GM21390 (cell line): ENCODE data around the gene RANBP1.

Experiments
- ATAC-seq: cut with Tn5 transposase; IDR thresholded peaks from one replicate; pipeline ENCODE4 v1.9.1; 2021; ENCODE audit not compliant: unreplicated experiment

The RANBP1 gene

DNA sequence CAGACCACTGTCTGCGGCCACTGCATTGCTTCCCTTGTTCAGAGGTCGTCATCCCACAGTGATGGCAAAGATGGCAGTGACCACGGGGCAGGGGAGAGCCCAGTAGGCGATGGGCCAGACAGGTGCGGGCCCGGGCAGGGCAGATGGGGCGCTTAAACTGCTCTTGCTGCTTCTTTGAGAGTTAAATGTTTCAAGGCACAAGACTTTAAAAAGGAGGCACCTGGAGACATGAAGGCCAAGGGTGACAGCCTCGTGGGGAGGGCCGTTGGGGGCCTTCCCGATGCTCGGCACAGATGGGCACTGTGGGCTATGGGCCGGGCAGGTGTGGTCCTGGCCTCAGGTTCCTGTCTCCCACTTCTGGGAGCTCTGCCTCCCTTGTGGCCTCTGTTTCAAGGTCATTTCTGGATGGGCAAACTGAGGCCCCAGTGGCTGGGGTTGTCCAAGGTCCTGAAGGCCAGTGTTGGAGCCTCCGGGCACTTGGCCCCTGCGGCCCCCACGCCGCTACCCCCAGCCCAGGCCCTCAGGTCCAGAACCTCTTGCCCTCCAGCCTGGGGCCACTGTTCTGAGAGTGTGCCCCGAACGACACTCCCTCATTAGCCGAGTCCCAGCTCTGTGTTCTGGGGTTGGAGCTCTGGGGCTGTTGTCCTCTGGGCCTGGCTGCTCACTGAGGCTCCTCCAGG lies 51.9 kb downstream of the RANBP1 start:
- no peak for ATAC-seq

GRCh38 chr22:20169253-20169822 lies 53.4 kb downstream of the RANBP1 start:
- ATAC-seq, result no peak

DNA sequence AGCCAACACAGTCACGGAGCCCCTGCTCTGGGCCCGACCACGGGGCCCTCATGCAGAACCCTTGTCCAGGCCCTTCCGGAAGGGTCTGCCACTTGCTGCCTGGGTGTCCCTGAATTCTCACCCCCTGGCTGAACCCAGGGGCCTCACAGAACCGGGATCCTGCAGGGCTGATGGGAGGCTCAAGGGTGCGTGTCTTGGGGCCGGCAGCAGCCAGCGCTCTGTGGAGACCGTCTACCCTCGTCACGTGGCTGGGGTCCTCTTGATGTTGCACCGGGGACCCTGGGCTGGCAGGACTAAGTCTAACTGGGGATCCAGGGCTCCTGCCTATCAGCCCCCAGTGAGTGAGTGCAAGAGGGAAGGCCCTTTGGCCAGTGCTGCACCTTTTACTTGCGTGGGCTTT lies 54.3 kb downstream of the RANBP1 start:
- no peak for ATAC-seq

DNA sequence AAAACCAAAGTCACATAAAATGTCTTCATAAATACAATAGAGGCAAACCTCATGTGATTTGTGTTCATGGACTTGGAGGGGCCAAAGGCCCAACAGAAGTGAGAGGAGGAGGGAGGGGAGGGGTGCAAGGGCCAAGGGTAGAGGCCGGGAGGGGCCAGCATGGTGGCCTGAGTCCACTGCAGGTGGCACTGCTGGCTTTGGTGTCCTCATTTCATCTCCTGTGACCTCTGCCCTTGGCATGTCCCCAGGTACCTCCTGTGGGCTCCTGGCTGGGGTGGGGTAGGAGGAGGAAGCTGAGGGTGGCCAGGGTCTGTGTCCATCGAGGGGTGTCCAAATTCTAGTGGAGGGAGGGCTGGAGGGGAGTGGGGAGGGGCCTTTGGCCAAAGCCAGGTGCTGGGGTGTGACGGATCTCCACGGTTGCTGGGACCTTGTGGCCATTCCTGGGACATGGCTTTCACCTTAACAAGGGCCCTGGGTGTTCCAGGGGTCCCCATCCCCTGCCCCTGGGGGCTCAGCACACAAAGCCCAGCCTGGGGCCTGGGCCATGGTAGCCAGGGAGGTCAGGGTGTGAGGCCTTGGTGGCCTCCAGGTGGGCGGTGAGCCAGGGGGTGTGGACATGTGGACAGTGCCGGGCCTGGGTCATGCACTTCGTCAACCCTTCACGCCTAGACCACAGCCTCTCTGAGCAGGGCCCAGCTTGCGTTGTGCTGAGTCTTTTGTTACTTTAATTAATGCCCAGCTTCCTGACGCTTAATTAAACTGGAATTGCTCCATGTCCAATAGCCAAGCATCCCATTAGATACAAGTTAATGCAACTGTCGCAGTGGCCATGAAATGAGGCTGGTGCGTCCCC lies 55.6 kb downstream of the RANBP1 start:
- no peak for ATAC-seq

DNA sequence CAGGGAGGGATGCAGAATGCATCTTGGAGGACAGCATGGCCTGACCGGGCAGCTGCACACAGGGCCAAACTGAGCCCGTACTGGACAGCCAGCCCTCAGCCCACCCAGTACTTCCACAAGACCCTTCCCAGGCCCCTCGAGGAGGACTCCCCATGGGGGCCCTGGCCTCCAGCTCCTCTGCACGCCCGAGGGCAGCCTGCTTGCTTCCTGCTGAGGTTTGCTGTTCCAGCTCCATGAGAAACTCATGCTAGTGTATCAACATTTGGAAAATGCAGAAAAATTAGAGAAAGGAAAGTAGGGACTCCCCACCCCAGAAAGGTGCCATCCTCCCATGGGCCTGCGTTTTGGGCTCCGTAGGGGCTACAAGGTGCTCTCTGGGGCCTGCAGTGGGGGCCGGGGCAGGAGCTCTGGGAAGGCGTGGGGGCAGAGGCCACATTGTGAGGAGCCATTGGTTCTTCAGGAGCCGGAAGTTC lies 56.3 kb downstream of the RANBP1 start:
- no peak for ATAC-seq

- no peak for ATAC-seq
Measured at GRCh38 chr22:20173246-20173645, 57.3 kb downstream of the RANBP1 start.

GRCh38 chr22:20173772-20174171 lies 57.9 kb downstream of the RANBP1 start:
- ATAC-seq, result no peak

GRCh38 chr22:20174785-20175596 lies 59.1 kb downstream of the RANBP1 start:
- ATAC-seq, result no peak

DNA sequence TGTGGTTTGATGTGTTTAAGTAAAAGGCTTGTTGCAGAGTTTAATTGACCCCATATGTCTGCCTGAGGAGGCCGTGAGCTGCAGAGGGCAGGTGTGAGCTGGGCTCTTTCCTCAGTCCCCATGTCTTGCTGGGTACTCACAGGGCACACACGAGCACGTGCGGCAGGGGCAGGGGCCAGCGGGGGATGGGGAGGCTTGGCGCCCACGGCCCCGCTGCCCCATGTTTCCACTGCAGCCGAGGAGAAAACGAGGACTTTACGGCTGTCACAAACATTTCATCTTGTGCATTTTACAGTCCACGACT lies 59.6 kb downstream of the RANBP1 start:
- ATAC-seq, result no peak

DNA sequence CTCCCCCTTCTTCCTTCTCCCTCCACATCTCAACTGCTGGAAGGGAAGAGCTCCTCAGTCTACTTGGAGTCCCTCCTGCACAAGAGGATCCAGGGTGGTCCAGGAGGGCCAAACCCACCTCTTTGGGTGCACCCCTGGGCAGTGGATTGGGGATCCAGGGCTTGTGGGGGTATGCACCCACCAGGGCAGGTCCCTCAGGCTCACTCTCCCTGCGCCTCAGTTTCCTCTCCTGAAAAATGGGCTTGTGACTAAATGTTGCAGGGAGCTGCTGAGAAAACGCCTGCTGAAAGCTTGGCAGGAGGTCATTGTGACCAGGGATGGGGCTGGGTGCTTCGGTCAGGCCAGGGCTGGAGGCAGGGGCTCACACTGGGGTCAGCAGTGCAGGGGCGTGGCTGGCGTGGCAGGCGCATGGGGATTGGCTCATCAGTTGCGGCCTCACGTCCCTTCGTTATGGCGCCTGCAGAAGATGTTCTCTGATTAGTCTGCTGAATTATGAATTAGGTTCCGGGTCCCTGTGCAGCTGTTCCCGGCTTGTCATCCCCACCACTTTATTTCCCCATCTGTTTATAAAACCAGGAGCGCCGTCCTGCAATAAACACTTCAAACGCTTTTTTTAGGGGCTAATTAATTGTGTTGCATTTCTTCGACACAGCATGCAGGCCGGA lies 60.6 kb downstream of the RANBP1 start:
- ATAC-seq, result no peak
